MCF 10A (cell line): Measurements from ENCODE around the gene DNM3. TPM values are rescaled to one million over a fixed set of nuclear protein-coding genes. Genes with fewer than 3 reads are reported as not detected.

Experiments
- BruUV-seq: library from RNA; stranded (reverse); fragments of 400-500 nt; replicated peaks from 2 replicates; lab custom pipeline; 2021; lab: Mats Ljungman, UMichigan
- CTCF ChIA-PET: fragments of 300-600 bp; sonication (Branson Sonifier 250); formaldehyde crosslinking; extraction: SDS; loops from one replicate; lab custom pipeline; 2021; ENCODE audit warnings: antibody characterized with exemption, inconsistent platforms; lab: Yijun Ruan, JAX
- POLR2A ChIA-PET: fragments of 300-600, 350-650 bp; sonication (Branson Sonifier 250); formaldehyde crosslinking; extraction: SDS; loops from one replicate; lab custom pipeline; 2020; ENCODE audit warnings: antibody characterized with exemption, inconsistent platforms; lab: Yijun Ruan, JAX
- DNase-seq: peaks from one replicate; pipeline ENCODE4 v3.0.0-alpha.2; 2018; ENCODE audit not compliant: unreplicated experiment
- H3K27ac Mint-ChIP-seq: one replicate; pipeline ENCODE4 v1.8.0; 2022; ENCODE audit warnings: mild to moderate bottlenecking, low read depth, mixed read lengths; ENCODE audit not compliant: unreplicated experiment
- H3K27me3 Mint-ChIP-seq: one replicate; pipeline ENCODE4 v1.8.0; 2022; ENCODE audit warnings: mixed read lengths; ENCODE audit not compliant: insufficient read depth, unreplicated experiment
- H3K36me3 Mint-ChIP-seq: one replicate; pipeline ENCODE4 v1.8.0; 2022; ENCODE audit warnings: mild to moderate bottlenecking, moderate library complexity, mixed read lengths; ENCODE audit not compliant: insufficient read depth, unreplicated experiment
- H3K4me1 Mint-ChIP-seq: one replicate; pipeline ENCODE4 v1.8.0; 2022; ENCODE audit warnings: mixed read lengths; ENCODE audit not compliant: insufficient read depth, unreplicated experiment
- H3K4me3 Mint-ChIP-seq: one replicate; pipeline ENCODE4 v1.8.0; 2022; ENCODE audit warnings: mild to moderate bottlenecking, moderate library complexity, mixed read lengths; ENCODE audit not compliant: unreplicated experiment
- H3K9me3 Mint-ChIP-seq: one replicate; pipeline ENCODE4 v1.8.0; 2022; ENCODE audit warnings: mixed read lengths; ENCODE audit not compliant: unreplicated experiment
- intact Hi-C: fragments of 100-400 bp; cut with micrococcal nuclease; formaldehyde crosslinking; loops from 2 replicates; pipeline ENCODE4 v1.14.1; 2022
- total RNA-seq: library from RNA; stranded (reverse); gene quantifications from 2 replicates; pipeline ENCODE4 v1.2.3, GENCODE V29; 2022
- TF ChIP-seq, protein P1 (sequence below): fragments of 200-600 bp; IDR thresholded peaks from one replicate; pipeline ENCODE4 v1.8.0; 2022; ENCODE audit warnings: antibody characterized with exemption, mild to moderate bottlenecking; ENCODE audit not compliant: unreplicated experiment

Gene DNM3
- total RNA-seq, 1 experiment from 2014 or later: 0.68 TPM

DNA sequence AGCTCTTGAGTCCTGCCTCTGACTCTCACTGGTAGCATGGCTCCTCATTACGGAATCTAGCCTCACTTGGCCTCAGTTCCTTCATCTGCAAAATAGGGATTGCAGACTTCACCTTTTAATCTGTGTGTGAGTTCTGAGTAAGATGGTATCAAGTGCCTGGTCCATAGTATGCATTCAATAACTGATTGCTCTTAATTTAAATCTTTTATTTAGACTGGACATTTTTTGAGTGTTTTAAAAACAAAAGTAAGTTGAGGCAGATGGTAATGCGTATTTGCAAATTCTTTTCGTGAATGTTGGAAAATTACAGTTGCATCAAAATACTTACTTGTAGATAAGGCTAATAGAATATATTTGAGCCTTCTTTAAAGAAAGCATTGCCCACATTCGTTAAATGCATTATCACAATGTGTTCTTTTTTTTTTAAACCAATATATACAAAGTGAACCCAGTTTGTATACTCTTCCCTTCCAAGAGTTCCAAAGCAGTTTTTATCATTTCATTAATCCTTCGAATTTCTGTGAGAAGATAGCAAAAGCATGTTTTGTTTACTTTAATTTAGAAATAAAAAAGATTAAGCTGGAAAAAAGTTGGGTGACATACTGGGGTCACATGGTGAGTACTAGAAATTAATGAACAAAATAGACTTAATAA lies 8.1 kb downstream of the DNM3 start:
- H3K27ac Mint-ChIP-seq: no peak overlapping the region
- peaks cover 6% of the 10 kb centered on the region for H3K27me3 Mint-ChIP-seq
- no peaks in the 10 kb centered on the region for H3K36me3 Mint-ChIP-seq
- no peak for DNase-seq
- TF ChIP-seq, protein P1, sequence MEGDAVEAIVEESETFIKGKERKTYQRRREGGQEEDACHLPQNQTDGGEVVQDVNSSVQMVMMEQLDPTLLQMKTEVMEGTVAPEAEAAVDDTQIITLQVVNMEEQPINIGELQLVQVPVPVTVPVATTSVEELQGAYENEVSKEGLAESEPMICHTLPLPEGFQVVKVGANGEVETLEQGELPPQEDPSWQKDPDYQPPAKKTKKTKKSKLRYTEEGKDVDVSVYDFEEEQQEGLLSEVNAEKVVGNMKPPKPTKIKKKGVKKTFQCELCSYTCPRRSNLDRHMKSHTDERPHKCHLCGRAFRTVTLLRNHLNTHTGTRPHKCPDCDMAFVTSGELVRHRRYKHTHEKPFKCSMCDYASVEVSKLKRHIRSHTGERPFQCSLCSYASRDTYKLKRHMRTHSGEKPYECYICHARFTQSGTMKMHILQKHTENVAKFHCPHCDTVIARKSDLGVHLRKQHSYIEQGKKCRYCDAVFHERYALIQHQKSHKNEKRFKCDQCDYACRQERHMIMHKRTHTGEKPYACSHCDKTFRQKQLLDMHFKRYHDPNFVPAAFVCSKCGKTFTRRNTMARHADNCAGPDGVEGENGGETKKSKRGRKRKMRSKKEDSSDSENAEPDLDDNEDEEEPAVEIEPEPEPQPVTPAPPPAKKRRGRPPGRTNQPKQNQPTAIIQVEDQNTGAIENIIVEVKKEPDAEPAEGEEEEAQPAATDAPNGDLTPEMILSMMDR: no peak
- POLR2A ChIA-PET: no interaction called here
- CTCF ChIA-PET: interaction anchor here (1.7 kb wide), 1 partner anchor 47 kb away, joined by 8 read pairs; no protein-coding TSS in a partner anchor
- no peaks in the 10 kb centered on the region for H3K4me1 Mint-ChIP-seq
- no peaks in the 10 kb centered on the region for H3K9me3 Mint-ChIP-seq
- no peak overlapping the region for H3K4me3 Mint-ChIP-seq
- intact Hi-C loops: no loop called here
- BruUV-seq: no TSS peak

DNA sequence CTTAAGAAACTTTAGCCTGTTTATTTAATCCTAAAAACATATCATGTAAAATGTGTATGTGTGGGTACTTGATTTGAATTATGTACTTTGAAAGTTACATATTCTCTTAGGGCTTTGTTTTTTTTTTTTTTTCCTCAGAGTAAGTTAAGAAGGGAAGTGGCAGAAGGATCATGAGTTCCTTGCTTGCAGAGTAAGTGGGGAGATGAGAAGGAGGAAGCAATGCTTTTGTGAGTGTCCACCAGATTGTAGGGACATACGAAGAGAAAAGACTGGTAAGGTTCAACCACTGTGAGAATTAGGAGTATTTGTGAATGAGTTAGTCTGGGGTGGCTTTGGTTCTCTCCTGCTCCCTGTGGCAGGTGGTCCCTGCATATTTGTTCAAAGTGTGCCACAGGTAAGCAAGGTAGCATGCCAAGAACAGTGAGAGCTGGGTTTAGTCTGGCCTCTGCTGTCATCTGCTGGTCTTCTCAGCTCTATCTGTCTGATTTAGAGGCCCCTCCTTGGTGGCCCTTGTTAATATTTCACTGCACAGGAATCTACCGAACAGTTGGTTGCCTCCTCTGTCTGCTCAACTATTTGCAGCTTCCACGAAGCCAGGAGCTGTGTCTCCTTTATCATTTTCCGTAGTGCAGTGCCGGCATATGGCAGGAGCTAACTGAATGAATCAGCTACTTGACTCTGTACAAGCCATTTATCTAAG lies 9.5 kb downstream of the DNM3 start:
- no peak for DNase-seq
- Mint-ChIP-seq H3K27ac (no peak overlapping the region), H3K4me3 (no peak overlapping the region), H3K9me3 (no peaks in the 10 kb centered on the region), H3K27me3 (no peaks in the 10 kb centered on the region), H3K36me3 (no peaks in the 10 kb centered on the region), H3K4me1 (no peaks in the 10 kb centered on the region)
- CTCF ChIA-PET: interaction anchor here (1.3 to 1.5 kb wide), 3 partner anchors 18 to 206 kb away, joined by 4 to 6 read pairs (median 4); no protein-coding TSS in a partner anchor
- intact Hi-C loops: no loop called here
- TF ChIP-seq, protein P1: no peak
- POLR2A ChIA-PET: no interaction called here
- BruUV-seq: no TSS peak

DNA sequence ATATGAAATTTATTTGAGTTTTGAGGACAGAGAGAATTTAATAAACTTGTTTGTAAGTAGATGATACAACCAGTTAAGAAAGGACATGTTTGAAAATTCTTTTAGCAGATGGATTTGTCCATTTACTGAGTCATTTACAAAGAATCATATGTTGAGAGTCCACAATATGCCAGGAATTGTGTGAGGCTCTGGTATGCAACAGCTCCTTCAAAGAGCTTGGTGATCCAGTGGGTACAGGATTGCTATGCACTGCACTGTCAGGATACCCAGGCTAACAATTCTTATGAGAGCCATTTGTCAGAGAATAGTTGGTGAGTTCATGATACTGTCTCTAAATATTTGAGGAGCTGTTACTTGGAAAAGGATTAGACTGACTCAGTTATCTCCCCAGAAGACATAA lies 11.0 kb downstream of the DNM3 start:
- ChIA-PET CTCF (interaction anchor here (1.1 to 1.3 kb wide), 3 partner anchors 11 to 208 kb away, joined by 3 to 4 read pairs (median 4); no protein-coding TSS in a partner anchor), POLR2A (interaction anchor here (1.3 kb wide), 1 partner anchor 9 kb away, joined by 3 read pairs; no protein-coding TSS in a partner anchor)
- no peaks in the 10 kb centered on the region for H3K36me3 Mint-ChIP-seq
- no peaks in the 10 kb centered on the region for H3K27me3 Mint-ChIP-seq
- TF ChIP-seq, protein P1: no peak
- H3K4me1 Mint-ChIP-seq: no peaks in the 10 kb centered on the region
- intact Hi-C loops: no loop called here
- H3K27ac Mint-ChIP-seq: no peak overlapping the region
- peaks cover 7% of the 10 kb centered on the region for H3K9me3 Mint-ChIP-seq
- H3K4me3 Mint-ChIP-seq: no peak overlapping the region
- DNase-seq: no peak
- no TSS peak for BruUV-seq

DNA sequence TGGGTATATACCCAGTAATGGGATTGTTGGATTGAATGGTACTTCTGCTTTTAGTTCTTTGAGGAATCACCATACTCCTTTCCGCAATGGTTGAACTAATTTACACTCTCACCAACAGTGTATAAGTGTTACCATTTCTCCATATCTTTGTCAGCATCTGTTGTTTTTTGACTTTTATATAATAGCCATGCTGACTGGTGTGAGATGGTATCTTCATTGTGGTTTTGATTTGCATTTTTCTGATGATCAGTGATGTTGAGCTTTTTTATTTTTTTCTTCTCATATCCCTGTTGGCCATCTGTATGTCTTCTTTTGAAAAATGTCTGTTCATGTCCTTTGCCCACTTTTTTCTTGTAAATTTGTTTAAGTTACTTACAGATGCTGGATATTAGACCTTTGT lies 14.1 kb downstream of the DNM3 start:
- CTCF ChIA-PET: interaction anchor here (0.6 to 1.6 kb wide), 4 partner anchors 14 to 602 kb away, joined by 3 to 4 read pairs (median 4); no protein-coding TSS in a partner anchor
- Mint-ChIP-seq H3K36me3 (no peaks in the 10 kb centered on the region), H3K27ac (no peak overlapping the region), H3K4me1 (peaks cover 1% of the 10 kb centered on the region), H3K27me3 (no peaks in the 10 kb centered on the region), H3K4me3 (no peak overlapping the region), H3K9me3 (peaks cover 9% of the 10 kb centered on the region)
- TF ChIP-seq, protein P1: no peak
- intact Hi-C loops: no loop called here
- BruUV-seq: no TSS peak
- POLR2A ChIA-PET: no interaction called here
- no peak for DNase-seq
